Left lung (tissue), 10 donors: Measurements from ENCODE around the gene PCDHGC5. TPM values are rescaled to one million over a fixed set of nuclear protein-coding genes. Genes with fewer than 3 reads are reported as not detected.

Experiments used
- ATAC-seq: fragments of 200-7000 bp; cut with Tn5 transposase; one replicate; pipeline ENCODE4 v1.9.1; 2020; ENCODE audit warnings: moderate library complexity
- DNase-seq, 4 donors: peaks; one replicate each; pipeline ENCODE4 v3.0.0-alpha.2; 2013 to 2020
- H3K27ac ChIP-seq, 2 donors: fragments of 200-600 bp; sonication (generic) in 1 of 2; one replicate each; pipeline versions ENCODE4 v1.5.0 to v1.8.0; 2020 to 2021
- H3K27me3 ChIP-seq, 2 donors: fragments of 200-600 bp; sonication (generic) in 1 of 2; one replicate each; pipeline versions ENCODE4 v1.5.0 to v1.8.0; 2020 to 2021
- H3K36me3 ChIP-seq, 2 donors: fragments of 200-600 bp; sonication (generic) in 1 of 2; one replicate each; pipeline versions ENCODE4 v1.5.0 to v1.8.0; 2020 to 2021
- H3K4me1 ChIP-seq, 2 donors: fragments of 200-600 bp; one replicate each; pipeline ENCODE4 v1.8.0; 2021
- H3K4me3 ChIP-seq, 2 donors: fragments of 200-600 bp; sonication (generic) in 1 of 2; one replicate each; pipeline versions ENCODE4 v1.5.0 to v1.8.0; 2020 to 2021; ENCODE audit warnings: mild to moderate bottlenecking in 1 of 2
- H3K9me3 ChIP-seq, 2 donors: fragments of 200-600 bp; sonication (generic) in 1 of 2; one replicate each; pipeline versions ENCODE4 v1.5.0 to v1.8.0; 2020 to 2021
- CTCF ChIP-seq, 2 donors: fragments of 200-600 bp; sonication (generic) in 1 of 2; IDR thresholded peaks; one replicate each; pipeline versions ENCODE4 v1.5.0 to v1.8.0; 2021; ENCODE audit warnings: antibody characterized with exemption in 2 of 2
- intact Hi-C, 2 donors: fragments of 100-400 bp; cut with DNase I; formaldehyde crosslinking; loops; one replicate each; pipeline versions ENCODE4 v1.11.2 to v1.14.2; 2022
- polyA plus RNA-seq, 6 donors: library from polyadenylated mRNA; unstranded; fragments of 120-200 nt; gene quantifications; one replicate each; pipeline ENCODE4 v1.2.1, GENCODE V29; 2013; ENCODE audit not compliant: insufficient read length in 6 of 6
- total RNA-seq, 2 donors: library from RNA; stranded (reverse); fragmentation: NEBNext Ultra II Directional; extraction: Animal tissue kit (Norgen Biotek cat#: 25700); gene quantifications; one replicate each; pipeline ENCODE4 v1.2.1, GENCODE V29; 2021
- donor health status: DM: no; HTN: yes; CAD: no.
- donor health status: DM: no; HTN: no; CAD: no.

PCDHGC5 gene
- total and polyA plus RNA-seq, 8 donors: 1.1 to 1.9 (median 1.4) TPM

GRCh38 chr5:141523991-141524390 lies 35.1 kb downstream of the PCDHGC5 start:
- Histone ChIP-seq H3K4me3 (no peak overlapping the region), H3K4me1 (peaks cover 10 to 68% of the 10 kb centered on the region in 2 donors), H3K36me3 (peaks cover 0 to 78% of the 10 kb centered on the region in 2 donors), H3K27ac (peak overlapping the region; percentile 53 to 72), H3K9me3 (no peaks in the 10 kb centered on the region), H3K27me3 (no peaks in the 10 kb centered on the region)
- TF ChIP-seq CTCF (IDR thresholded peaks at IDR 0.05): no peak
- DNase-seq (no peak), ATAC-seq (no peak)
- intact Hi-C loops: loop anchor here in 1 of 2 donors (10.0 kb wide), 1 partner anchor 109 kb away; the partner anchor contains the start of genes PCDHGA10 and PCDHGB7

GRCh38 chr5:141524604-141525597 lies 36.0 kb downstream of the PCDHGC5 start:
- Histone ChIP-seq H3K4me1 (peaks cover 10 to 66% of the 10 kb centered on the region in 2 donors), H3K27me3 (no peaks in the 10 kb centered on the region), H3K9me3 (no peaks in the 10 kb centered on the region), H3K4me3 (no peak overlapping the region), H3K27ac (peak overlapping the region; percentile 60 to 72), H3K36me3 (peaks cover 0 to 80% of the 10 kb centered on the region in 2 donors)
- DNase-seq (peak; percentile 80 to 97 (median 93)), ATAC-seq (peak; percentile 93)
- TF ChIP-seq CTCF (IDR thresholded peaks at IDR 0.05): peak; percentile 97 to 98
- intact Hi-C loops: loop anchor here in 1 of 2 donors (10.0 kb wide), 1 partner anchor 110 kb away; the partner anchor contains the start of genes PCDHGA10 and PCDHGB7

GRCh38 chr5:141525653-141526052 lies 36.8 kb downstream of the PCDHGC5 start:
- ATAC-seq (no peak), DNase-seq (no peak)
- Histone ChIP-seq H3K36me3 (peaks cover 0 to 84% of the 10 kb centered on the region in 2 donors), H3K9me3 (no peaks in the 10 kb centered on the region), H3K27ac (peak overlapping the region; percentile 60 to 72), H3K4me3 (no peak overlapping the region), H3K27me3 (no peaks in the 10 kb centered on the region), H3K4me1 (peaks cover 10 to 58% of the 10 kb centered on the region in 2 donors)
- no peak for TF ChIP-seq CTCF (IDR thresholded peaks at IDR 0.05)
- intact Hi-C loops: loop anchor here in 1 of 2 donors (10.0 kb wide), 1 partner anchor 111 kb away; the partner anchor contains the start of genes PCDHGA10 and PCDHGB7

GRCh38 chr5:141527426-141527825 lies 38.5 kb downstream of the PCDHGC5 start:
- intact Hi-C loops: loop anchor here in 1 of 2 donors (10.0 kb wide), 1 partner anchor 113 kb away; the partner anchor contains the start of genes PCDHGA10 and PCDHGB7
- no peak for TF ChIP-seq CTCF (IDR thresholded peaks at IDR 0.05)
- peak overlapping the region; percentile 38 to 58 for H3K27ac ChIP-seq
- no peaks in the 10 kb centered on the region for H3K9me3 ChIP-seq
- no peaks in the 10 kb centered on the region for H3K27me3 ChIP-seq
- no peak overlapping the region for H3K4me3 ChIP-seq
- peak in 1 of 4 donors; percentile 65 for DNase-seq
- H3K36me3 ChIP-seq: peaks cover 0 to 92% of the 10 kb centered on the region in 2 donors
- ATAC-seq: no peak
- H3K4me1 ChIP-seq: peaks cover 0 to 40% of the 10 kb centered on the region in 2 donors
